Activated CD4-positive, alpha-beta T cell treated with anti-CD3 and anti-CD28 coated beads, Interleukin-2, amount 50 U/mL, for 1 hour (primary cell): ENCODE results near the gene PCDHGB1.
A peak's percentile ranks its signal among the peaks of the same experiment; 100 is the strongest.
"Not testable (repeated sequence)": the region's sequence is repeated elsewhere in the genome, so short reads cannot be mapped to it uniquely, and the experiment has no call there.

Experiments
- DNase-seq: peaks from one replicate; pipeline ENCODE4 v3.0.0-alpha.2; 2020

PCDHGB1 gene

GRCh38 chr5:141384471-141385267 is 34.8 kb downstream of the PCDHGB1 start:
- no peak for DNase-seq

- DNase-seq: not testable (repeated sequence)
Measured at GRCh38 chr5:141387557-141388311, 37.8 kb downstream of the PCDHGB1 start, which contains the start of gene PCDHGB4. Gene PCDHGB4, plus strand, starts transcription at chr5:141387698. Its CDS starts 187 bp downstream, at chr5:141387885.

- no peak for DNase-seq
Measured at GRCh38 chr5:141388661-141389060, 38.8 kb downstream of the PCDHGB1 start.

GRCh38 chr5:141389153-141390042 is 39.5 kb downstream of the PCDHGB1 start:
- no peak for DNase-seq

GRCh38 chr5:141392429-141393198 is 42.7 kb downstream of the PCDHGB1 start, which contains the start of gene PCDHGA8:
Gene PCDHGA8, plus strand, starts transcription at chr5:141392633. Its CDS starts 181 bp downstream, at chr5:141392814.
- DNase-seq: no peak

- DNase-seq: no peak
Measured at GRCh38 chr5:141393267-141393666, 43.4 kb downstream of the PCDHGB1 start.

- DNase-seq: not testable (repeated sequence)
Measured at GRCh38 chr5:141394401-141395187, 44.7 kb downstream of the PCDHGB1 start.

GRCh38 chr5:141397756-141398551 is 48.1 kb downstream of the PCDHGB1 start, which contains the start of gene PCDHGB5:
Gene PCDHGB5, plus strand, starts transcription at chr5:141397947. Its CDS starts 181 bp downstream, at chr5:141398128.
- DNase-seq: peak; percentile 25

- no peak for DNase-seq
Measured at GRCh38 chr5:141398608-141399007, 48.7 kb downstream of the PCDHGB1 start.

GRCh38 chr5:141399555-141400258 is 49.8 kb downstream of the PCDHGB1 start:
- no peak for DNase-seq
